Mesothelial cell of epicardium (in vitro differentiated cells): ENCODE measurements around the gene CUX1. TPM values are rescaled to one million over a fixed set of nuclear protein-coding genes. Genes with fewer than 3 reads are reported as not detected.
A peak's percentile ranks its signal among the peaks of the same experiment; 100 is the strongest.

Experiments
- DNase-seq, 2 experiments: peaks; one replicate each; pipeline ENCODE4 v3.0.0; 2021; ENCODE audit warnings: low spot score in 2 of 2; ENCODE audit not compliant: unreplicated experiment in 2 of 2
- H3K27ac Mint-ChIP-seq: 2 replicates; pipeline ENCODE4 v1.8.0; 2021; ENCODE audit warnings: mixed read lengths
- H3K27me3 Mint-ChIP-seq: 2 replicates; pipeline ENCODE4 v1.8.0; 2021; ENCODE audit warnings: low read depth, mixed read lengths
- H3K36me3 Mint-ChIP-seq: 2 replicates; pipeline ENCODE4 v1.8.0; 2021; ENCODE audit warnings: mixed read lengths
- H3K4me1 Mint-ChIP-seq: 2 replicates; pipeline ENCODE4 v1.8.0; 2021; ENCODE audit warnings: mixed read lengths
- H3K4me3 Mint-ChIP-seq: 2 replicates; pipeline ENCODE4 v1.8.0; 2021; ENCODE audit warnings: mild to moderate bottlenecking, moderate library complexity, mixed read lengths
- H3K9me3 Mint-ChIP-seq: 2 replicates; pipeline ENCODE4 v1.8.0; 2021; ENCODE audit warnings: mixed read lengths
- CTCF ChIP-seq: fragments of 200-600 bp; sonication (generic); IDR thresholded peaks from one replicate; pipeline ENCODE4 v1.5.0; 2021; ENCODE audit warnings: antibody characterized with exemption; ENCODE audit not compliant: unreplicated experiment
- total RNA-seq: library from RNA; stranded (reverse); gene quantifications from 3 replicates; pipeline ENCODE4 v1.2.1, GENCODE V29; 2021

Gene CUX1
- total RNA-seq, 1 donor from 2014 or later: 158 TPM

GRCh38 chr7:101961811-101962210 lies 144.4 kb downstream of the CUX1 start:
- no peak for DNase-seq
- Mint-ChIP-seq H3K36me3 (peaks cover 4% of the 10 kb centered on the region), H3K4me1 (peaks cover 9% of the 10 kb centered on the region), H3K4me3 (no peak overlapping the region), H3K27me3 (no peaks in the 10 kb centered on the region), H3K27ac (no peak overlapping the region), H3K9me3 (no peaks in the 10 kb centered on the region)
- TF ChIP-seq CTCF: no peak

GRCh38 chr7:101963693-101964092 lies 146.3 kb downstream of the CUX1 start:
- Mint-ChIP-seq H3K36me3 (peaks cover 4% of the 10 kb centered on the region), H3K4me1 (peaks cover 8% of the 10 kb centered on the region), H3K27me3 (no peaks in the 10 kb centered on the region), H3K27ac (no peak overlapping the region), H3K9me3 (no peaks in the 10 kb centered on the region), H3K4me3 (no peak overlapping the region)
- no peak for DNase-seq
- no peak for TF ChIP-seq CTCF

GRCh38 chr7:101964680-101965452 lies 147.4 kb downstream of the CUX1 start:
- Mint-ChIP-seq H3K9me3 (no peaks in the 10 kb centered on the region), H3K27ac (peak overlapping the region; percentile 11), H3K27me3 (no peaks in the 10 kb centered on the region), H3K4me3 (no peak overlapping the region), H3K4me1 (peaks cover 8% of the 10 kb centered on the region), H3K36me3 (peaks cover 4% of the 10 kb centered on the region)
- DNase-seq: no peak
- no peak for TF ChIP-seq CTCF

- peaks cover 4% of the 10 kb centered on the region for H3K4me1 Mint-ChIP-seq
- no peak overlapping the region for H3K27ac Mint-ChIP-seq
- H3K27me3 Mint-ChIP-seq: no peaks in the 10 kb centered on the region
- TF ChIP-seq CTCF: no peak
- peaks cover 11% of the 10 kb centered on the region for H3K36me3 Mint-ChIP-seq
- H3K9me3 Mint-ChIP-seq: peaks cover 4% of the 10 kb centered on the region
- no peak overlapping the region for H3K4me3 Mint-ChIP-seq
- no peak for DNase-seq
These were observed 151.5 kb downstream of the CUX1 start for GRCh38 chr7:101968720-101969466.

- no peak for DNase-seq
- no peak overlapping the region for H3K4me3 Mint-ChIP-seq
- peaks cover 11% of the 10 kb centered on the region for H3K36me3 Mint-ChIP-seq
- peak overlapping the region; percentile 21 for H3K27ac Mint-ChIP-seq
- H3K27me3 Mint-ChIP-seq: no peaks in the 10 kb centered on the region
- H3K9me3 Mint-ChIP-seq: peaks cover 4% of the 10 kb centered on the region
- TF ChIP-seq CTCF: no peak
- no peaks in the 10 kb centered on the region for H3K4me1 Mint-ChIP-seq
These were observed 152.7 kb downstream of the CUX1 start for GRCh38 chr7:101969997-101970585.
